Loucy (cell line): ENCODE measurements around the gene ALDH1L1.

Experiments used
- H2AFZ ChIP-seq: fragments of 200-600 bp; sonication (generic); 2 replicates; pipeline ENCODE4 v1.6.0; 2016; ENCODE audit warnings: antibody characterized with exemption, mild to moderate bottlenecking, low read length, moderate library complexity
- H3F3A ChIP-seq: fragments of 200-600 bp; 2 replicates; pipeline ENCODE4 v1.6.0; 2016; ENCODE audit warnings: antibody characterized with exemption, low read depth, mild to moderate bottlenecking
- H3K27me3 ChIP-seq: fragments of 200-600 bp; sonication (generic); 2 replicates; pipeline ENCODE4 v1.6.1; 2014; ENCODE audit warnings: low read length, mild to moderate bottlenecking; ENCODE audit not compliant: insufficient read depth, poor library complexity, severe bottlenecking
- H3K36me3 ChIP-seq: fragments of 200-600 bp; sonication (generic); 2 replicates; pipeline ENCODE4 v1.6.1; 2016; ENCODE audit warnings: low read length; ENCODE audit not compliant: insufficient read depth
- H3K4me1 ChIP-seq: fragments of 200-600 bp; sonication (generic); 2 replicates; pipeline ENCODE4 v1.5.1; 2014; ENCODE audit warnings: low read length, mild to moderate bottlenecking; ENCODE audit not compliant: insufficient read depth, poor library complexity, severe bottlenecking
- H3K4me2 ChIP-seq: fragments of 200-600 bp; sonication (generic); 2 replicates; pipeline ENCODE4 v1.6.0; 2014; ENCODE audit warnings: antibody characterized with exemption, low read length, low read depth, mild to moderate bottlenecking; ENCODE audit not compliant: poor library complexity, severe bottlenecking
- H3K4me3 ChIP-seq: fragments of 200-600 bp; sonication (generic); 2 replicates; pipeline ENCODE4 v1.5.1; 2014; ENCODE audit warnings: low read length, mild to moderate bottlenecking, mixed read lengths; ENCODE audit not compliant: poor library complexity, severe bottlenecking
- H3K79me2 ChIP-seq: fragments of 200-600 bp; sonication (generic); 2 replicates; pipeline ENCODE4 v1.6.1; 2014; ENCODE audit warnings: low read length; ENCODE audit not compliant: insufficient read depth
- H3K9ac ChIP-seq: fragments of 200-600 bp; sonication (generic); 2 replicates; pipeline ENCODE4 v1.6.0; 2014; ENCODE audit warnings: mild to moderate bottlenecking, low read depth, low read length, moderate library complexity; ENCODE audit not compliant: poor library complexity, severe bottlenecking
- H3K9me2 ChIP-seq: fragments of 200-600 bp; sonication (generic); replicated peaks from 2 replicates; pipeline ENCODE4 v1.6.1; 2016; ENCODE audit warnings: low read depth, low read length, mixed read lengths
- H3K9me3 ChIP-seq: fragments of 200-600 bp; sonication (generic); 2 replicates; pipeline ENCODE4 v1.6.1; 2014; ENCODE audit warnings: mild to moderate bottlenecking, antibody characterized with exemption, low read length, low read depth; ENCODE audit not compliant: insufficient read depth
- H4K20me1 ChIP-seq: fragments of 200-600 bp; sonication (generic); 2 replicates; pipeline ENCODE4 v1.6.0; 2014; ENCODE audit warnings: antibody characterized with exemption, low read length, mild to moderate bottlenecking; ENCODE audit not compliant: insufficient read depth, poor library complexity, severe bottlenecking
- CTCF ChIP-seq: fragments of 200-600 bp; sonication (generic); conservative IDR thresholded peaks from 2 replicates; pipeline ENCODE4 v1.5.1; 2014; ENCODE audit warnings: mild to moderate bottlenecking, antibody characterized with exemption, low read length
- EZH2phosphoT487 ChIP-seq: fragments of 200-600 bp; IDR thresholded peaks from 2 replicates; pipeline ENCODE4 v1.6.1; 2018; ENCODE audit warnings: antibody characterized with exemption, mild to moderate bottlenecking, moderate library complexity, borderline replicate concordance

The ALDH1L1 gene

GRCh38 chr3:126117212-126117611 is 63.2 kb downstream of the ALDH1L1 start:
- no peaks in the 10 kb centered on the region for H3K36me3 ChIP-seq
- no peak overlapping the region for H3K4me3 ChIP-seq
- H3K9me2 ChIP-seq = no peaks in the 10 kb centered on the region
- no peak overlapping the region for H3K9ac ChIP-seq
- no peaks in the 10 kb centered on the region for H4K20me1 ChIP-seq
- TF ChIP-seq EZH2phosphoT487 = no peak
- TF ChIP-seq CTCF = no peak
- no peak overlapping the region for H2AFZ ChIP-seq
- H3K4me2 ChIP-seq = no peak overlapping the region
- H3K4me1 ChIP-seq = no peaks in the 10 kb centered on the region
- no peaks in the 10 kb centered on the region for H3K9me3 ChIP-seq
- no peaks in the 10 kb centered on the region for H3K79me2 ChIP-seq
- H3K27me3 ChIP-seq = no peaks in the 10 kb centered on the region
- no peaks in the 10 kb centered on the region for H3F3A ChIP-seq

DNA sequence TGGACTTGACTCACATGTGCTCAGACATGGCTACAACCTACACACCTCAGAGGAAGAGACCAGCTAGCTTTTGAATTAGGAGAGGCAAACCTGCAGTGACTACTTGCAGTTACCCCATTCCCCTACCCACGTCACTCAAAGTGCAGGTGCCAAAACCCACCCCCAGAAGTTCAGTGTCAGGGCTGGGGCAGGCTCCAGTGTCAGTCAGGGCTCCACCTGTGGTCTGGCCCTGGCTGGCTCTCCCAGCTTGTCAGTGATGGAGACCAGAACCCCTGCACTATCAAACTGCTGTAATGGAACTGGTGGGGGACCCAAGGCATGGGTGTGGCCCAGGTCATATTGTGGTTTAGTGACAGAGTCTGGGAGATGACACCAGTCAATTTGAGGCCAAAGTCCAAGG is 63.9 kb downstream of the ALDH1L1 start:
- Histone ChIP-seq H3K9me3 (no peaks in the 10 kb centered on the region), H3K4me2 (no peak overlapping the region), H3K9me2 (no peaks in the 10 kb centered on the region), H3K4me3 (no peak overlapping the region), H3K4me1 (no peaks in the 10 kb centered on the region), H2AFZ (no peak overlapping the region), H3K36me3 (no peaks in the 10 kb centered on the region), H3K27me3 (no peaks in the 10 kb centered on the region), H3K9ac (no peak overlapping the region), H4K20me1 (no peaks in the 10 kb centered on the region), H3F3A (no peaks in the 10 kb centered on the region), H3K79me2 (no peaks in the 10 kb centered on the region)
- no peak for TF ChIP-seq EZH2phosphoT487
- no peak for TF ChIP-seq CTCF

- H3K27me3 ChIP-seq = no peaks in the 10 kb centered on the region
- H4K20me1 ChIP-seq = no peaks in the 10 kb centered on the region
- no peaks in the 10 kb centered on the region for H3K36me3 ChIP-seq
- H3K9ac ChIP-seq = no peak overlapping the region
- no peak overlapping the region for H2AFZ ChIP-seq
- H3K4me3 ChIP-seq = no peak overlapping the region
- no peaks in the 10 kb centered on the region for H3K9me3 ChIP-seq
- no peaks in the 10 kb centered on the region for H3K4me1 ChIP-seq
- no peak for TF ChIP-seq EZH2phosphoT487
- no peak for TF ChIP-seq CTCF
- no peak overlapping the region for H3K4me2 ChIP-seq
- H3K79me2 ChIP-seq = no peaks in the 10 kb centered on the region
- H3F3A ChIP-seq = no peaks in the 10 kb centered on the region
- H3K9me2 ChIP-seq = no peaks in the 10 kb centered on the region
These were observed 65.7 kb downstream of the ALDH1L1 start for GRCh38 chr3:126114443-126115386.
